Measurements from ENCODE around the gene ZNF765. TPM values are rescaled to one million over a fixed set of nuclear protein-coding genes. Genes with fewer than 3 reads are reported as not detected.
"Not testable (repeated sequence)": the region's sequence is repeated elsewhere in the genome, so short reads cannot be mapped to it uniquely, and the experiment has no call there.

Gene ZNF765
- total RNA-seq, 1 experiment from 2014 or later: 6.7 TPM

DNA sequence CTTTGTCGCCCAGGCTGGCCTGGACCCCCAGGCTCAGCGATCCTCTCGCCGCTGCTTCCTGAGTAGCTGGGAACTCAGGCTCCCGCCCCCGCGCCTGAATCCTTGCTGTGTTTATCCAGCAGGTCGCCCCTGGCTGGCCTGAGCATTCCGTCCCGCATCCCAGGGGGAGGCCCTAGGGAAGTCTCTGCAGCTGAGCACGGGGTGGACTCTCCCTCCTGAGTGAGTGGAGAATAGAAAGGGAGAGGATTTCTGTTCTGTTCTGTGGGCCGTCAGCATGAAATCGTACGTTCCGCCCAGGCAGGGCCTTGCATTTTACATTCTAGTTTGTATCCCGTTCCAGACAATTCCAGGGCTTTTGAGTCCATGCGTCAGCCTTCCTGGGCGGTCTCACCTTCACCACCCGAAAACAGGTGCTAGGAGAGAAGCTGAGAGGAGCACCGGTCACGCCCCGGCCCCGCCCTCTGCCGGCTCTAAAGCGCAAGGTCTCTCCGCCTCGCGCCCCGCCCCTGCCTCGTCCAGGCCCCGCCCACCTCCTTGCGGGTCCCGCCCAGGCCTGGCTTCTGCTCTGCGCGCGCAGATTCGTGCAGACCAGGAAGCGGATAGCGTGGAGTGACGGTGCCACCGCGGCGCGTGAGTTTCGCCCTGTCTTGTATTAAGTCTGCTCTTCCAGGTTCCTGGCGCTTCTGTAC lies 36.6 kb downstream of the ZNF765 start, which contains the start of gene ZNF761 (continued):
- TF ChIP-seq FOSL1 (IDR thresholded peaks at IDR 0.05; ENCODE audit: low read depth) (no peak), EZH2phosphoT487 (IDR thresholded peaks at IDR 0.05; ENCODE audit: borderline replicate concordance) (no peak), POLR2AphosphoS5 (IDR thresholded peaks at IDR 0.05; ENCODE audit: low read depth, low read length) (peak; percentile 87)

- Histone ChIP-seq H3K27ac (ENCODE audit: low read depth, low read length) (peak overlapping the region; percentile 74), H3K4me2 (ENCODE audit: low read length) (peak overlapping the region; percentile 88), H3K27me3 (ENCODE audit: insufficient read depth, low read length) (no peaks in the 10 kb centered on the region), H2AFZ (ENCODE audit: low read depth, low read length, poor library complexity, severe bottlenecking) (no peak overlapping the region), H3K9me2 (ENCODE audit: insufficient read depth) (no peaks in the 10 kb centered on the region), H3K4me1 (ENCODE audit: control insufficient read depth in 1 of 2, insufficient read depth in 2 of 2, low read length in 2 of 2) (peaks cover 0 to 5% of the 10 kb centered on the region in 2 experiments; a peak in 3 of 4 replicates), H3K4me3 (replicated peaks in 1 of 2; ENCODE audit: low read depth in 1 of 2, low read length in 2 of 2) (peak overlapping the region; percentile 74 to 86), H4K20me1 (ENCODE audit: insufficient read depth) (no peaks in the 10 kb centered on the region), H3K9me3 (ENCODE audit: control insufficient read depth in 1 of 2, insufficient read depth in 1 of 2, low read depth in 1 of 2, low read length in 2 of 2) (no peaks in the 10 kb centered on the region; a peak in 1 of 4 replicates), H3K36me3 (ENCODE audit: control insufficient read depth in 1 of 2, insufficient read depth in 2 of 2, low read length in 2 of 2) (peaks cover 5 to 32% of the 10 kb centered on the region in 2 experiments; a peak in 3 of 4 replicates), H3K9ac (ENCODE audit: low read length) (peak overlapping the region; percentile 82), H3K79me2 (ENCODE audit: insufficient read depth, low read length) (peaks cover 21% of the 10 kb centered on the region)
- POLR2A ChIA-PET: no interaction called here
- DNase-seq (ENCODE audit: low read depth, low spot score) (no peak), ATAC-seq (peak; percentile 53)
- TSS peak; percentile 43 for BruUV-seq (replicated peaks)
- TF ChIP-seq ZFX (IDR thresholded peaks at IDR 0.05) (peak; percentile 51; the same call in 1 of the 2 replicates), FOSL1 (IDR thresholded peaks at IDR 0.05; ENCODE audit: low read depth) (no peak), SRF (IDR thresholded peaks at IDR 0.05; ENCODE audit: low read depth) (no peak)
- RAD21 ChIA-PET (ENCODE audit: low non-redundant PET in 1 of 2, low total read pairs in 2 of 2, uncharacterized antibody in 2 of 2, unreplicated experiment in 2 of 2): no interaction called here
- intact Hi-C loops (cut with micrococcal nuclease): no loop called here
- CTCF ChIA-PET: no interaction called here
Measured at GRCh38 chr19:53432088-53432661, 37.2 kb downstream of the ZNF765 start.

- H3K79me2 ChIP-seq (ENCODE audit: insufficient read depth, low read length); BruUV-seq (replicated peaks); H3K27me3 ChIP-seq (ENCODE audit: insufficient read depth, low read length); RAD21 ChIA-PET (ENCODE audit: low non-redundant PET in 1 of 2, low total read pairs in 2 of 2, uncharacterized antibody in 2 of 2, unreplicated experiment in 2 of 2); H3K4me1 ChIP-seq (ENCODE audit: control insufficient read depth in 1 of 2, insufficient read depth in 2 of 2, low read length in 2 of 2); H3K9me3 ChIP-seq (ENCODE audit: control insufficient read depth in 1 of 2, insufficient read depth in 1 of 2, low read depth in 1 of 2, low read length in 2 of 2); DNase-seq (ENCODE audit: low read depth, low spot score); H2AFZ ChIP-seq (ENCODE audit: low read depth, low read length, poor library complexity, severe bottlenecking); H3K4me2 ChIP-seq (ENCODE audit: low read length); H4K20me1 ChIP-seq (ENCODE audit: insufficient read depth); H3K9ac ChIP-seq (ENCODE audit: low read length); POLR2A ChIA-PET; H3K9me2 ChIP-seq (ENCODE audit: insufficient read depth); intact Hi-C loops (cut with micrococcal nuclease); H3K4me3 ChIP-seq (replicated peaks in 1 of 2; ENCODE audit: low read depth in 1 of 2, low read length in 2 of 2); H3K36me3 ChIP-seq (ENCODE audit: control insufficient read depth in 1 of 2, insufficient read depth in 2 of 2, low read length in 2 of 2); CTCF ChIA-PET; ATAC-seq; H3K27ac ChIP-seq (ENCODE audit: low read depth, low read length): not testable (repeated sequence)
Measured at GRCh38 chr19:53443809-53444208, 48.9 kb downstream of the ZNF765 start.

GRCh38 chr19:53447196-53447595 lies 52.2 kb downstream of the ZNF765 start:
- H3K4me1 ChIP-seq (ENCODE audit: control insufficient read depth in 1 of 2, insufficient read depth in 2 of 2, low read length in 2 of 2); H3K79me2 ChIP-seq (ENCODE audit: insufficient read depth, low read length); H2AFZ ChIP-seq (ENCODE audit: low read depth, low read length, poor library complexity, severe bottlenecking); H3K27me3 ChIP-seq (ENCODE audit: insufficient read depth, low read length); H3K9me3 ChIP-seq (ENCODE audit: control insufficient read depth in 1 of 2, insufficient read depth in 1 of 2, low read depth in 1 of 2, low read length in 2 of 2); DNase-seq (ENCODE audit: low read depth, low spot score); CTCF ChIA-PET; BruUV-seq (replicated peaks); H3K27ac ChIP-seq (ENCODE audit: low read depth, low read length); intact Hi-C loops (cut with micrococcal nuclease); H3K9ac ChIP-seq (ENCODE audit: low read length); H4K20me1 ChIP-seq (ENCODE audit: insufficient read depth); H3K4me3 ChIP-seq (replicated peaks in 1 of 2; ENCODE audit: low read depth in 1 of 2, low read length in 2 of 2); H3K9me2 ChIP-seq (ENCODE audit: insufficient read depth); ATAC-seq; RAD21 ChIA-PET (ENCODE audit: low non-redundant PET in 1 of 2, low total read pairs in 2 of 2, uncharacterized antibody in 2 of 2, unreplicated experiment in 2 of 2); POLR2A ChIA-PET; H3K4me2 ChIP-seq (ENCODE audit: low read length): not testable (repeated sequence)
- peaks cover 1 to 23% of the 10 kb centered on the region in 2 experiments for H3K36me3 ChIP-seq (ENCODE audit: control insufficient read depth in 1 of 2, insufficient read depth in 2 of 2, low read length in 2 of 2)

Measured in HCT116 (cell line).